Measurements from ENCODE around the gene CRB2. TPM values are rescaled to one million over a fixed set of nuclear protein-coding genes. Genes with fewer than 3 reads are reported as not detected.

The CRB2 gene
- total and polyA plus RNA-seq, 2 donors (not counting 3 experiments of a cell fraction or from before 2014, with no cell fraction given), result not detected

- Histone ChIP-seq H3K27ac (ENCODE audit: insufficient read depth, low read depth, low read length) (no peak overlapping the region), H3K36me3 (ENCODE audit: control insufficient read depth in 2 of 2, extremely low read depth in 1 of 2, insufficient read depth in 2 of 2, low read length in 2 of 2) (no peaks in the 10 kb centered on the region), H3K4me1 (ENCODE audit: control insufficient read depth, extremely low read depth, insufficient read depth, low read length) (no peaks in the 10 kb centered on the region), H3K9ac (replicated peaks; ENCODE audit: extremely low read depth, insufficient read depth, low read length) (no peak overlapping the region), H3K4me2 (ENCODE audit: insufficient read depth, low read length) (no peak overlapping the region), H3K4me3 (replicated peaks in 1 of 3; ENCODE audit: insufficient read depth in 1 of 3, low read depth in 1 of 3, low read length in 3 of 3) (no peak overlapping the region), H3K27me3 (ENCODE audit: control insufficient read depth in 2 of 2, insufficient read depth in 2 of 2, low read length in 2 of 2) (no peaks in the 10 kb centered on the region), H3K9me3 (replicated peaks; ENCODE audit: control insufficient read depth, insufficient read depth, low read length) (no peaks in the 10 kb centered on the region), H2AFZ (ENCODE audit: low read depth, low read length) (no peak overlapping the region), H4K20me1 (replicated peaks; ENCODE audit: control insufficient read depth, extremely low read depth, insufficient read depth, low read length) (no peaks in the 10 kb centered on the region), H3K9me1 (replicated peaks; ENCODE audit: control insufficient read depth, extremely low read depth, insufficient read depth, low read length) (no peaks in the 10 kb centered on the region), H3K79me2 (ENCODE audit: control insufficient read depth, insufficient read depth, low read length) (no peaks in the 10 kb centered on the region)
- POLR2A ChIA-PET, result no interaction called here
- no peak for TF ChIP-seq POLR2A (IDR thresholded peaks at IDR 0.05; ENCODE audit: low read depth, low read length)
- TF ChIP-seq FOS (IDR thresholded peaks at IDR 0.05; ENCODE audit: borderline replicate concordance, insufficient read depth, low read length), result no peak
- no peak for TF ChIP-seq POLR2AphosphoS5 (IDR thresholded peaks at IDR 0.05; ENCODE audit: insufficient read depth, low read depth, low read length)
- TF ChIP-seq CTCF (IDR thresholded peaks at IDR 0.05; ENCODE audit: extremely low read depth in 1 of 2, insufficient read depth in 1 of 2, low read depth in 1 of 2, low read length in 2 of 2), result no peak
- TF ChIP-seq JUN (IDR thresholded peaks at IDR 0.05; ENCODE audit: borderline replicate concordance, insufficient read depth, insufficient read length, low read depth), result no peak
- CTCF ChIA-PET, result no interaction called here
- no peak for DNase-seq (ENCODE audit: low read depth, low spot score)
- intact Hi-C loops (cut with micrococcal nuclease) (no loop called here), dilution Hi-C loops (cut with MboI; ENCODE audit: extremely low pct_ligation_motif_present, low sequenced_read_pairs) (no loop called here)
- FAIRE-seq, result no peak
- no TSS peak for BruUV-seq (replicated peaks)
Observed at GRCh38 chr9:123346826-123347225, 9.2 kb upstream of the CRB2 start.
